ENCODE measurements around the gene ZSWIM5.

- TF ChIP-seq CTCF (conservative IDR thresholded peaks at IDR 0.05 in 1 of 2, IDR thresholded peaks at IDR 0.05 in 1 of 2; ENCODE audit: extremely low read depth in 1 of 2, insufficient read depth in 1 of 2, low read depth in 1 of 2, low read length in 2 of 2), result no peak
- TF ChIP-seq EZH2 (IDR thresholded peaks at IDR 0.05; ENCODE audit: borderline replicate concordance, low read length), result no peak
Measured at GRCh38 chr1:45043094-45043493, 163.3 kb downstream of the ZSWIM5 start.
